ACHN (cell line): ENCODE measurements around the gene NTM.
A peak's percentile ranks its signal among the peaks of the same experiment; 100 is the strongest.
"Not testable (repeated sequence)": the region's sequence is repeated elsewhere in the genome, so short reads cannot be mapped to it uniquely, and the experiment has no call there.

Source experiments
- DNase-seq: peaks from one replicate; pipeline ENCODE4 v3.0.0-alpha.2; 2015
- in situ Hi-C: cut with HindIII; loops from 2 replicates; pipeline ENCODE4 v1.10.0; 2017; ENCODE audit warnings: low sequenced_read_pairs, low pct_ligation_motif_present, low pct_unique_long_range_greater_than_20kb

The NTM gene

DNA sequence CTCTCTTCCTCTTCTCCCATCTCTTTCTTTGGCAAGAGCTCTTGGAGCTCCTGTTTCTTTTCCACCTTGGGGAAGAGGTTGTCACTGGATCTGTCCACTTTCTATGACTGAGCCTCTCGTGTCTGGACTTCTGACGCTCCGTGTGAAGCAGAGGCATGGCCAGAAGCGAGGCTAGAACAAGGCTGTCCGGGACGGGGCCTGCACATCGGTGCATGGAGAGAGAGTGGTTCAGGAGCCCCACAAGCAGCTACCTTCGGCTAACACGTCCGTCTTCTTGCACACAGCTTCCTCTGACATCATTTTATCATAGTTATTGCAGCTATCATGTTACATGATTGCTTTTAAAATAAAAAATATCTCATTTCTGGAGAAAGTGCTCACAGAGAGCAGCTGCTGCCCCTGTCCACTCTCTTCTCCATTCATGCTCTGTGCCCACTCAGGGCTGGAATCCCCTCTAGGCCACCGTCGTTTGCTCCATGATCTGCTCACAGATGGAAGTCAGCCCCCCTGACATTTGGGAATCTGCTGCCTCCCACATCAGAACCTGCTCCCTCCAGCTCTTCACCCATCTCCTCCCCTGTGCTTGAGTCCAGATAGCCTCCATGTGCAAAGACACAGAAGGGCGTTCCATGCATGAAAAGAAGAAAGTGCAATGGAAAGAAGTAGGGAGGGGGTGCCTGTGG is 308.4 kb downstream of the NTM start:
- in situ Hi-C loops, result no loop called here
- DNase-seq, result no peak

GRCh38 chr11:131680448-131680847 is 310.0 kb downstream of the NTM start:
- DNase-seq, in situ Hi-C loops: not testable (repeated sequence)

DNA sequence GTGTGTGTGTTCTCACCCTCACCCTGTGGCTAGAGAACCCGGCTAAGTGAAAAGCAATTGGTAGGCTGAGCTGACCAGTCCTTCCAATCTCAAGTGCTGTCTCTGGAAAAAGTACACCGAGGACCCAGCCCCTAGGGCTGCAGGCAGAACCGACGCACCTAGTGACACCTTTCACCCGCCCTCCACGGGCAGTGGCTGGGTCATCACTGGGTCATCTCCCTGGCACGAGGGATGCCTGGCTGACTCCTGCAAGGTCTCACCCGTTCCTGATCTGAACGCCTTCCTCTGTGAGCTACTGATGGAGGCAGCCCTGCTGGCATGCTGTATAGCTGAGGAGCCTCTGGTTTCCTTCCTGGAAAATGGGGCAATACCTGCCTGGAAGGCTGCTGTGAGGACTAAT is 311.5 kb downstream of the NTM start:
- in situ Hi-C loops, result no loop called here
- DNase-seq, result no peak

- in situ Hi-C loops, result no loop called here
- DNase-seq, result no peak
Measured at GRCh38 chr11:131682373-131683015, 312.1 kb downstream of the NTM start.

- DNase-seq, result no peak
- in situ Hi-C loops, result no loop called here
Measured at GRCh38 chr11:131683131-131683530, 312.7 kb downstream of the NTM start.

DNA sequence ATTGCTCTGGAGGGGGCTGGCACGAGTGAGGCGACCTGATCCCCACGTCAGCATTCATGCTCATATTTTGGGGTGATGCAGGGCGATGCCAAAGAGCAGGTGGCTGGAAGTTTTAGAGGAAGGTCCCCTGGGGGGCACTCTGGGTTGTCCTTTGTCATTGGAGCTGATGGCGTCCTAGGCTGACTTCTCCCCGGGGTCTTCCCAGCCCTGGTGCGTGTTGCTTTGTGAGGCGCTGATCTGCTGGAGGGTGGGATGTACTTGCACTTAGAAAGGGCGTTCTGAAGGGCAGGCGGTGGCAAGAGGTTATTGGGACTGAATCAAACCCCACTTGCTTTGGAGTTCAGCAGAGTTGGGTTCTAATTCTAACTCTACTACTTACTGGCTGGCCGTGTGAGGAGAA is 313.3 kb downstream of the NTM start:
- DNase-seq, result no peak
- in situ Hi-C loops, result no loop called here

DNA sequence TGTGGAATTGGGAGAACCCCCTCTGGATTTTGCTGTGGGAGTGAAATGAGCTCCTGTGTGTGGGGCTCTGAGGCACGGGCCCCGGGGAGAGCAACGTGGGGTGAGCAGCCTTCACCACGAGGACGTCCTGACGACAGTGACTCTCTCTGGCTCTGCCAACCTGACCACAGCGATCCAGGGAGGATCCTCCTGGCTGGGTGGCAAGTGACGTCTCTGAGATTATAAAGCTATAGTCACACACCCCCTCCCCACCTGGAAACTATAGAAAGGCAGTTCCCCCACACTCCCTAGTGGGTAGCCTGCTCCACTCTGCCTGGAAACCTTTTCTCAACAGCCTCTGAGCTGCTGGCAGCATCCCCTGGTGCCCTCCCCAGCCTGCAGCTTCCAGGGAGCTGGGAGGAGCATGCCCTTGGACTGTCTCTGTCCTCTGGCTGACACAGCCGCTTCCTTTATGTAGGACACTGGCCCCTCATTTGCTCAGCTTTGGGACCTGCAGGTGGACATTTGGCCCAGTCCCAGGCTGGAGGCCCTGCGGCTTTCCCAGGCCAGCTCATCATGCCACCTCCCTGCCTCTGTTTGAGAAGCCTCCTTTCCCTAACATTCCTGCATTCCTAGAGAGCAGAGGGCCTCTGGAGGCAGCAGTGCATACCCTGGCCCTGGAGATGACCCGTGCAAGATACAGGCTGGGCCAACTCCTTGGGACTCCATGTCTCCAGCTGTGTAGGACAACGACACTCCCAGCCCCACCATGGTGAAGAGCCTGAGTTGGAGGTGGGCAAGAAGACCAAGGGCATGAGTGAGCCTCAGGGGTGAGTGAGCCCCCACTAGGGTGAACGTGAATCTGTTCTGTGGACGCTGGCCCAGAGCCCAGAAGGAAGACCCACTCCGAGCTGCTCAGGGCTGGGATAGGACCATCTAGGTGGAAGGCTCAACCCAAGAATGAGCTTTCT is 314.0 kb downstream of the NTM start:
- in situ Hi-C loops, result no loop called here
- DNase-seq, result no peak

- in situ Hi-C loops, result no loop called here
- no peak for DNase-seq
Measured at GRCh38 chr11:131685206-131685605, 314.8 kb downstream of the NTM start.

- in situ Hi-C loops, result no loop called here
Measured at GRCh38 chr11:131685906-131686305, 315.5 kb downstream of the NTM start.

DNA sequence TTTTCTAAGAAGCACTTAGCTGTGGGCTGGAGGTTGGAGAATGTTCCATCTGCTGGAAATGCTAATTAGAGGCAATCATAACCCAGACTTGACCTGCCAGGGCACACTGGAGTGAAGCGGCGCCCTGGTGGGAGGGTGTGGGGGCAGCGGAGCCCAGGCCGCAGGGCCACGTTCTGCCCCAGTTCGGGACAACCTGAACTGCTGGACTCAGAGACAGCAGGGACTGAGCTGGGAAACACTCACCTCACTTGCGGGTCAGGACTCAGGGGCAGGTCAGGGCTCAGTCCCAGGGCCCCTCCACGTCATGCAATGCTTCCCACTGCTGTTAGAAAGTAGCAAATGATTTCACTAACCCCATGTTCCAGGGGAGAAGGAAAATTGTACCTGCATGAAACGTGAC is 316.4 kb downstream of the NTM start:
- in situ Hi-C loops, result no loop called here
- no peak for DNase-seq

More at GRCh38 chr11:131685906-131686305, 315.5 kb downstream of the NTM start:
- DNase-seq, result no peak

DNA sequence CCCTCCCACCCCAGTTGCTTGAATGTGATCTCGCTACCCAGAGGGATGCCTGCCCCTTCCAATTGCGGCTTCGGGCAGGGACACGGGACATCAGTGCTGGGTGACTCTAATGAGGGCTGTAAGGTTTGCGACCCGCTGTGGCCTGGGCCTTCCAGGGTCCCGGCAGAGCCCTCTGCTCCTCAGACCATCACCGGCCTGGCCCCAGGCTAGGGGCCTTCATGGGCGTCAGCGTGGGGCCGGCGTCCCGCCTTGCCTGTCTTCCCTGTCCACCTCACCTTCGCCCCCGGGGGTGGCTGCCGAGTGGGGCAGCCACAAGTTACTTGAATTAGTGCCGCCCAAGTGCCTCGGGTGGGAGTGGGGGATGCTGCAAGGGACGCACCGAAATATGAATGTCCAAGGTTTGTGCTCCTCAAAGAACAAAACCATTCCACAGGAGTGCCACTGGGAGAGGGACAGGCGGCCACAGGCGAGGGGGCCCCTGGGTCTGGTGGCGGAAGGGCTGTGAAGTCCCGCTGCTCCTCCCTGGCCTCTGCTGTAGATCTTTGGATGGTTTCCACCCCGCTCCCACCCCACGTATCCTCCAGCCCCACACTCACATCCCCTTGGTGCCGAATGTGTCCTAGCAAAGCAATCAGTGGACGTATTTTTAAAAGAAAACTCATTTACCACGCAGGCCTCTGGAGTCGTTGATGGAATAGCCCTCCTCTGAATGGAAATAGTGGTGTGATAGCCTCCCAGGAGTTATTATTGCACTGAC is 317.1 kb downstream of the NTM start:
- in situ Hi-C loops, result no loop called here
- no peak for DNase-seq

GRCh38 chr11:131688048-131688693 is 317.8 kb downstream of the NTM start:
- peak; percentile 23 for DNase-seq
- in situ Hi-C loops, result no loop called here

- DNase-seq, result no peak
- in situ Hi-C loops, result no loop called here
Measured at GRCh38 chr11:131689049-131689925, 318.9 kb downstream of the NTM start.

GRCh38 chr11:131690362-131690761 is 319.9 kb downstream of the NTM start:
- in situ Hi-C loops, result no loop called here
- DNase-seq, result no peak

DNA sequence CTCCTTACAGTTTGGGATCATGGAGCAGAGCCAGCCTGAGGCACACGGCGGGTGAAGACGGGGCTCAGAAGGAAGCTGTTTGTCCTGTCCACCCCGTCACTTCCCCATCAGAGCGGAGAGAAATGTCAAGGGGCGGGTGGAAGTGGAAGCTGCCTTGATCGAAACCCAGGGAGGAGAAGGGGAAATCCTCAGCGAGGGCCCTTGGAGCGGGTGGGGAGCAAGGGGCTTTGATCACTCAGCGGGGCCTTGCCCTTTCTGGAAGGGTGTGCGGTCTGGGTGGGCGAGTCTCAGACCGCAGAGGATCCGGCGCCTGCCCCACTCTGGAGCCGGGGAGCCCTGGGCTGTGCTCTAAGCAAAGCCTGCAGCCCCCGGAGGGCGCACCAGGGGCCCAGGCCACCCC is 320.4 kb downstream of the NTM start:
- in situ Hi-C loops, result no loop called here

GRCh38 chr11:131691181-131692041 is 321.0 kb downstream of the NTM start:
- in situ Hi-C loops, result no loop called here
- DNase-seq, result no peak

More for the DNA sequence above, 320.4 kb downstream of the NTM start:
- DNase-seq, result no peak
